Keratinocyte (primary cell): ENCODE measurements around the gene SLC28A3. TPM values are rescaled to one million over a fixed set of nuclear protein-coding genes. Genes with fewer than 3 reads are reported as not detected.

Experiments used
- DNase-seq: peaks from one replicate; pipeline ENCODE4 v3.0.0-alpha.2; 2011; ENCODE audit warnings: low read depth, missing footprints, low spot score
- FAIRE-seq: peaks from 2 replicates; lab custom pipeline; 2011; peaks lifted over from hg19 to GRCh38; lab: Jason Lieb, UNC
- H2AFZ ChIP-seq: 2 replicates; pipeline ENCODE4 v1.6.0; 2012; ENCODE audit warnings: low read length, control low read depth, inconsistent platforms; ENCODE audit not compliant: control insufficient read depth
- H3K27ac ChIP-seq: 2 replicates; pipeline ENCODE4 v1.5.1; 2011; ENCODE audit warnings: low read length; ENCODE audit not compliant: control insufficient read depth, insufficient read depth
- H3K27me3 ChIP-seq: 3 replicates; pipeline ENCODE4 v1.6.0; 2011; ENCODE audit warnings: low read length; ENCODE audit not compliant: control insufficient read depth, insufficient read depth; ENCODE audit errors: extremely low read depth
- H3K36me3 ChIP-seq, 2 experiments: 2 replicates in 1 of 2; 3 replicates in 1 of 2; pipeline ENCODE4 v1.5.1; 2011; ENCODE audit warnings: low read length in 2 of 2, mild to moderate bottlenecking in 1 of 2; ENCODE audit not compliant: control insufficient read depth in 2 of 2, insufficient read depth in 2 of 2; ENCODE audit errors: extremely low read depth in 1 of 2
- H3K4me1 ChIP-seq: 3 replicates; pipeline ENCODE4 v1.5.1; 2011; ENCODE audit warnings: low read length; ENCODE audit not compliant: control insufficient read depth, insufficient read depth; ENCODE audit errors: extremely low read depth
- H3K4me2 ChIP-seq: 3 replicates; pipeline ENCODE4 v1.6.0; 2011; ENCODE audit warnings: low read depth, low read length; ENCODE audit not compliant: control insufficient read depth, insufficient read depth; ENCODE audit errors: extremely low read depth
- H3K4me3 ChIP-seq, 3 experiments: fragments of 200-600 bp in 1 of 3; sonication (generic) in 1 of 3; 2 replicates in 2 of 3; 3 replicates in 1 of 3; pipeline ENCODE4 v1.5.1; 2011 to 2016; ENCODE audit warnings: low read length in 3 of 3, mild to moderate bottlenecking in 3 of 3, control low read depth in 2 of 3, inconsistent platforms in 1 of 3, low read depth in 1 of 3, mixed read lengths in 1 of 3, mixed run types in 1 of 3, moderate library complexity in 1 of 3; ENCODE audit not compliant: control insufficient read depth in 2 of 3, insufficient read depth in 2 of 3; ENCODE audit errors: extremely low read depth in 1 of 3
- H3K79me2 ChIP-seq: 2 replicates; pipeline ENCODE4 v1.6.0; 2012; ENCODE audit warnings: low read length; ENCODE audit not compliant: control insufficient read depth, insufficient read depth
- H3K9ac ChIP-seq: 3 replicates; pipeline ENCODE4 v1.6.0; 2011; ENCODE audit warnings: low read length; ENCODE audit not compliant: control insufficient read depth, insufficient read depth; ENCODE audit errors: extremely low read depth
- H3K9me1 ChIP-seq: 3 replicates; pipeline ENCODE4 v1.6.0; 2011; ENCODE audit warnings: low read length; ENCODE audit not compliant: control insufficient read depth, insufficient read depth; ENCODE audit errors: extremely low read depth
- H3K9me3 ChIP-seq: 2 replicates; pipeline ENCODE4 v1.5.1; 2012; ENCODE audit warnings: low read depth, low read length; ENCODE audit not compliant: control insufficient read depth
- H4K20me1 ChIP-seq: 3 replicates; pipeline ENCODE4 v1.6.0; 2011; ENCODE audit warnings: low read length; ENCODE audit not compliant: control insufficient read depth, insufficient read depth; ENCODE audit errors: extremely low read depth
- CTCF ChIP-seq, 3 experiments: IDR thresholded peaks in 1 of 3; conservative IDR thresholded peaks in 1 of 3; optimal IDR thresholded peaks in 1 of 3; 2 replicates in 2 of 3; 3 replicates in 1 of 3; pipeline versions ENCODE3 to v1.5.1; 2011; ENCODE audit warnings: low read length in 3 of 3, mild to moderate bottlenecking in 3 of 3, moderate library complexity in 2 of 3, control low read depth in 1 of 3, inconsistent platforms in 1 of 3; ENCODE audit not compliant: insufficient read depth in 2 of 3; ENCODE audit errors: extremely low read depth in 1 of 3
- EZH2 ChIP-seq: IDR thresholded peaks from one replicate; pipeline ENCODE4 v1.6.1; 2012; ENCODE audit warnings: inconsistent platforms, mild to moderate bottlenecking, low read length, moderate library complexity
- dilution Hi-C: fragments of 300-500 bp; cut with MboI; formaldehyde crosslinking; loops from one replicate; pipeline ENCODE4 v1.7.0; 2020; ENCODE audit warnings: low sequenced_read_pairs; ENCODE audit not compliant: extremely low pct_ligation_motif_present
- polyA plus RNA-seq, 5 experiments: library from polyadenylated mRNA; depleted of rRNA in 3 of 5; stranded (reverse) in 3 of 5; stranded (forward) in 1 of 5; unstranded in 1 of 5; fragments of >200 nt; gene quantifications; 1 replicate in 1 of 5; 2 replicates in 3 of 5; 3 replicates in 1 of 5; pipeline versions ENCODE4 v1.2.1 to v1.2.3, GENCODE V29; 2011 to 2012; ENCODE audit warnings: missing spikeins in 2 of 5, low read depth in 1 of 5, low replicate concordance in 1 of 5

SLC28A3 gene
- polyA plus RNA-seq, 1 donor (not counting 4 experiments of a cell fraction or from before 2014, with no cell fraction given), result 2.4 TPM

DNA sequence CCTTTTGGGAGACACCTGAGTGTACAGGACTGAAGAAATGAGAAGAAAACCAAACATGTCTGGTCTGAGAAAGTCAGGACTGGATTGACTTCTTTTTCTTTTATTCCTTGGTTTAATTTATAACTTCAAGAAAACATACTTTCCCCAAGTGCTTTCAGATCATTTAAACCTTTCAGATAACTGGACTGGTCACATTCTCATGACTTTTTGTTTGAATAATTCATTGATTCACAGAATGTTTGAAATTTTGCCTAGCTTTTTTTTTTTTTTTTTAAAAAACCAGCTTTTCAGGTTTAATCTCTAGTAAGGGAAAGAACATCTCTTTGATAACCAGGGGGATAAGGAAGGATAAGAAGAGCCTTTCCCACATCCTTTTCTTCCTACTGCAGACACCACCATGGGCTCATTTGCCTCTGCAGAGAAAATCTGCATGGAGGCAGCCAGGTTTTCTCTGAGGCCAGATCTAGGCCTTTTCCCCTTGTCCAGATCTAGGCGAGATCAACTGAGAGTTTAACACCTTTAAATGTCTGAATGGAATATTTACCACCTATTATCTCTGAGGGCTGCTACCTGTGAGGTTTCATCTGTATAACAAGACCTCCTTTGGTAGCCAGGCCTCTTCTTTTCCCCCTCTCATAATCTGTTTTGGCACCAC is 45.0 kb upstream of the SLC28A3 start:
- no peak overlapping the region for H3K4me2 ChIP-seq
- dilution Hi-C loops, result no loop called here
- no peaks in the 10 kb centered on the region for H3K27me3 ChIP-seq
- H3K27ac ChIP-seq, result no peak overlapping the region
- DNase-seq (no peak), FAIRE-seq (no peak)
- no peaks in the 10 kb centered on the region for H3K79me2 ChIP-seq
- H2AFZ ChIP-seq, result no peak overlapping the region
- no peak overlapping the region for H3K9ac ChIP-seq
- peaks cover 7% of the 10 kb centered on the region for H3K4me1 ChIP-seq
- no peaks in the 10 kb centered on the region for H3K36me3 ChIP-seq
- TF ChIP-seq CTCF (optimal IDR thresholded peaks at IDR 0.05 in 1 of 3, IDR thresholded peaks at IDR 0.05 in 1 of 3, conservative IDR thresholded peaks at IDR 0.05 in 1 of 3; ENCODE audit: extremely low read depth in 1 of 3, insufficient read depth in 2 of 3, low read length in 3 of 3), result no peak
- no peak for TF ChIP-seq EZH2
- no peaks in the 10 kb centered on the region for H3K9me3 ChIP-seq
- H3K9me1 ChIP-seq, result no peaks in the 10 kb centered on the region
- H3K4me3 ChIP-seq, result no peak overlapping the region
- no peaks in the 10 kb centered on the region for H4K20me1 ChIP-seq

DNA sequence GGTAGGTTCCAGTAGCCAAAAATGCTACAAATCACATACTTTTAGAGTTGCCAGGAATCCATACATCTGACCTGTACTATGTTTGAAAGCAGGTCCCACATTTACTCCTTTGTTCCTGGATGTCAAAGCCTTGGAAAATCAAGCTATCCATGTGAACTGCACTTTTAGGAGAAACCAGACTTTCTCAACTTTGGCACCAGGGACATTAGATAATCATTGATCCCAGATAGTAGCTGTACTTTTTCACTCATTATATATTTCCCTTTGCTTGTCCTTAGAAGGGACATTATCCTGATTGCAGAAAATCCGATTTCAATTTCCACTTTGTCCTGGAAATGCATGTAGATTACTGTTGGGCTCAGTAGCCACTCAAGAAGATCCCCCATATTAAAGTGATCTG is 44.1 kb upstream of the SLC28A3 start:
- no peaks in the 10 kb centered on the region for H4K20me1 ChIP-seq
- H3K4me2 ChIP-seq, result no peak overlapping the region
- no peak for TF ChIP-seq EZH2
- TF ChIP-seq CTCF (optimal IDR thresholded peaks at IDR 0.05 in 1 of 3, IDR thresholded peaks at IDR 0.05 in 1 of 3, conservative IDR thresholded peaks at IDR 0.05 in 1 of 3; ENCODE audit: extremely low read depth in 1 of 3, insufficient read depth in 2 of 3, low read length in 3 of 3), result no peak
- H2AFZ ChIP-seq, result no peak overlapping the region
- H3K36me3 ChIP-seq, result no peaks in the 10 kb centered on the region
- no peak for FAIRE-seq
- no peaks in the 10 kb centered on the region for H3K9me3 ChIP-seq
- no peak for DNase-seq
- no peaks in the 10 kb centered on the region for H3K79me2 ChIP-seq
- H3K27me3 ChIP-seq, result no peaks in the 10 kb centered on the region
- H3K4me3 ChIP-seq, result no peak overlapping the region
- dilution Hi-C loops, result no loop called here
- no peak overlapping the region for H3K27ac ChIP-seq
- H3K9ac ChIP-seq, result no peak overlapping the region
- no peaks in the 10 kb centered on the region for H3K9me1 ChIP-seq
- H3K4me1 ChIP-seq, result no peaks in the 10 kb centered on the region
